Measurements from ENCODE around the gene FN1.

- TF ChIP-seq, protein P1, sequence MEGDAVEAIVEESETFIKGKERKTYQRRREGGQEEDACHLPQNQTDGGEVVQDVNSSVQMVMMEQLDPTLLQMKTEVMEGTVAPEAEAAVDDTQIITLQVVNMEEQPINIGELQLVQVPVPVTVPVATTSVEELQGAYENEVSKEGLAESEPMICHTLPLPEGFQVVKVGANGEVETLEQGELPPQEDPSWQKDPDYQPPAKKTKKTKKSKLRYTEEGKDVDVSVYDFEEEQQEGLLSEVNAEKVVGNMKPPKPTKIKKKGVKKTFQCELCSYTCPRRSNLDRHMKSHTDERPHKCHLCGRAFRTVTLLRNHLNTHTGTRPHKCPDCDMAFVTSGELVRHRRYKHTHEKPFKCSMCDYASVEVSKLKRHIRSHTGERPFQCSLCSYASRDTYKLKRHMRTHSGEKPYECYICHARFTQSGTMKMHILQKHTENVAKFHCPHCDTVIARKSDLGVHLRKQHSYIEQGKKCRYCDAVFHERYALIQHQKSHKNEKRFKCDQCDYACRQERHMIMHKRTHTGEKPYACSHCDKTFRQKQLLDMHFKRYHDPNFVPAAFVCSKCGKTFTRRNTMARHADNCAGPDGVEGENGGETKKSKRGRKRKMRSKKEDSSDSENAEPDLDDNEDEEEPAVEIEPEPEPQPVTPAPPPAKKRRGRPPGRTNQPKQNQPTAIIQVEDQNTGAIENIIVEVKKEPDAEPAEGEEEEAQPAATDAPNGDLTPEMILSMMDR (IDR thresholded peaks at IDR 0.05), result no peak
- no peak for TF ChIP-seq POLR2AphosphoS5 (IDR thresholded peaks at IDR 0.05)
- no peak for TF ChIP-seq POLR2A (IDR thresholded peaks at IDR 0.05)
Measured at GRCh38 chr2:215417400-215417951, 18.4 kb downstream of the FN1 start.

Data from stomach (tissue), 4 donors.